Nephron progenitor cell (in vitro differentiated cells): ENCODE data around the gene ZC3H7B.

Source experiments
- DNase-seq: peaks from one replicate; pipeline ENCODE4 v3.0.0; 2021
- H3K27ac Mint-ChIP-seq: 2 replicates; pipeline ENCODE4 v1.8.0; 2021; ENCODE audit warnings: mild to moderate bottlenecking, moderate library complexity, mixed read lengths
- H3K27me3 Mint-ChIP-seq: 2 replicates; pipeline ENCODE4 v1.8.0; 2021; ENCODE audit warnings: mild to moderate bottlenecking, low read depth, mixed read lengths; ENCODE audit not compliant: poor library complexity
- H3K36me3 Mint-ChIP-seq: 2 replicates; pipeline ENCODE4 v1.8.0; 2021; ENCODE audit warnings: low read depth, mixed read lengths
- H3K4me1 Mint-ChIP-seq: 2 replicates; pipeline ENCODE4 v1.8.0; 2021; ENCODE audit warnings: mixed read lengths
- H3K4me3 Mint-ChIP-seq: 2 replicates; pipeline ENCODE4 v1.8.0; 2021; ENCODE audit warnings: mild to moderate bottlenecking, moderate library complexity, mixed read lengths
- H3K9me3 Mint-ChIP-seq: 2 replicates; pipeline ENCODE4 v1.8.0; 2021; ENCODE audit warnings: mild to moderate bottlenecking, moderate library complexity, mixed read lengths
- CTCF ChIP-seq: fragments of 200-600 bp; sonication (generic); IDR thresholded peaks from 2 replicates; pipeline ENCODE4 v1.5.0; 2021; ENCODE audit warnings: antibody characterized with exemption

Gene ZC3H7B

GRCh38 chr22:41327124-41327523 lies 25.8 kb downstream of the ZC3H7B start:
- no peaks in the 10 kb centered on the region for H3K27me3 Mint-ChIP-seq
- peaks cover 43% of the 10 kb centered on the region for H3K36me3 Mint-ChIP-seq
- no peak overlapping the region for H3K4me3 Mint-ChIP-seq
- peak overlapping the region; percentile 92 for H3K27ac Mint-ChIP-seq
- H3K4me1 Mint-ChIP-seq: no peaks in the 10 kb centered on the region
- no peak for TF ChIP-seq CTCF
- no peaks in the 10 kb centered on the region for H3K9me3 Mint-ChIP-seq
- no peak for DNase-seq

GRCh38 chr22:41330169-41330568 lies 28.8 kb downstream of the ZC3H7B start:
- no peaks in the 10 kb centered on the region for H3K27me3 Mint-ChIP-seq
- no peak overlapping the region for H3K4me3 Mint-ChIP-seq
- H3K36me3 Mint-ChIP-seq: peaks cover 53% of the 10 kb centered on the region
- no peak for TF ChIP-seq CTCF
- H3K9me3 Mint-ChIP-seq: no peaks in the 10 kb centered on the region
- no peaks in the 10 kb centered on the region for H3K4me1 Mint-ChIP-seq
- H3K27ac Mint-ChIP-seq: peak overlapping the region; percentile 48
- no peak for DNase-seq

- Mint-ChIP-seq H3K27ac (peak overlapping the region; percentile 76), H3K9me3 (no peaks in the 10 kb centered on the region), H3K27me3 (no peaks in the 10 kb centered on the region), H3K36me3 (peaks cover 59% of the 10 kb centered on the region), H3K4me3 (no peak overlapping the region), H3K4me1 (no peaks in the 10 kb centered on the region)
- DNase-seq: no peak
- TF ChIP-seq CTCF: no peak
These were observed 31.1 kb downstream of the ZC3H7B start for GRCh38 chr22:41332217-41332939.

GRCh38 chr22:41333806-41334205 lies 32.5 kb downstream of the ZC3H7B start:
- Mint-ChIP-seq H3K36me3 (peaks cover 51% of the 10 kb centered on the region), H3K4me1 (no peaks in the 10 kb centered on the region), H3K27ac (no peak overlapping the region), H3K27me3 (no peaks in the 10 kb centered on the region), H3K4me3 (no peak overlapping the region), H3K9me3 (no peaks in the 10 kb centered on the region)
- no peak for TF ChIP-seq CTCF
- DNase-seq: no peak

- DNase-seq: no peak
- Mint-ChIP-seq H3K9me3 (no peaks in the 10 kb centered on the region), H3K4me1 (no peaks in the 10 kb centered on the region), H3K4me3 (no peak overlapping the region), H3K27ac (no peak overlapping the region), H3K27me3 (no peaks in the 10 kb centered on the region), H3K36me3 (peaks cover 51% of the 10 kb centered on the region)
- no peak for TF ChIP-seq CTCF
These were observed 32.9 kb downstream of the ZC3H7B start for GRCh38 chr22:41334215-41334614.
